ENCODE measurements around the gene SELPLG.

- no peak for TF ChIP-seq POLR2A (IDR thresholded peaks at IDR 0.05)
- no peak for TF ChIP-seq CTCF (IDR thresholded peaks at IDR 0.05)
Measured at GRCh38 chr12:108582978-108583770, 50.5 kb downstream of the SELPLG start.

All from stomach (tissue), 4 donors.